ENCODE data around the gene PLD1.

PLD1 gene

DNA sequence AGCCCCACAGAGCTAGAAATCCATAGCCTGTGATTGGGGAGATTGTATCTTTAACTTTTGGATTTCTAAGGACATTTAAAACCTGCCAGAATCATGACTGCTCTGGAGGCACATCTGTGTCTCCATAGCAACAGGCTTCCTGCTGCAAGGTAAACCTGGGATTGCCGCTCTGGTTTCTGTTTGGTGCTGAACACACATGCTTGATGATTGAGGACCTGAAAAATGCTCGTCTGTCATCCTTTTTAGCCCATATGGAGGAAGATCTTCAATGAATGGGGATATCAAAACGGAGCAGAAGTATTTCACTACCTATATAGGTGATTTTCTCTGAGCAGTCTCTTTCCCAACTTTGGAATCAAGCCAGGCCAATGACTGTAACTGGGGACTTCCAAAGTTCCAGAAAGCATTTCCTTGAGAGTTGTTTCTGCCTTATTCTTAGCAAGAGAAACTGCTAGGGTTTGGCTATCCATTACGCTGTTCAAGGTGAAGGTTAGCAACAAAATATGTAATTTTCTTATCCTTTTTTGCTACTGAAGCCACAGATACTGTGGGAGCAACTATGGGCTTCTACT, 253.6 kb downstream of the PLD1 start:
- no peak for DNase-seq

DNA sequence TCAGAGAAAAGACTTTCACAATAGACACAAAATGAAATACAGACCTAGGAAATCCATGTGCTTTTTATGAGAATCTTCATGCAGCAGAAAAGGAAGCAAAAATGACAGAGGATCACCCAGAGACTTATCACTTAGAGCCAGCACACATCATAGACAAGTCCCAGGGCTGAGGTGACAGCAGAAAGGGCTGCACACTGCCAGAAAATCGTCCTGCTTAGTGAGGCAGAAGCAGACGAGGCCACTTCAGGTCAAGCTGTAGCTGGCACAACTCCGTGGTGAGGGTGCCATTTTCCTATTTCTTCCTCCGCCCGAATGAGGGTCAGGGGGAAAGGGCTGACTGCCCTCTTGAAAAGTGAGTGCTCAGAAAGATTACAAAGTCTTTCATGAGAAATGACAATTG, 254.1 kb downstream of the PLD1 start:
- DNase-seq: no peak

DNA sequence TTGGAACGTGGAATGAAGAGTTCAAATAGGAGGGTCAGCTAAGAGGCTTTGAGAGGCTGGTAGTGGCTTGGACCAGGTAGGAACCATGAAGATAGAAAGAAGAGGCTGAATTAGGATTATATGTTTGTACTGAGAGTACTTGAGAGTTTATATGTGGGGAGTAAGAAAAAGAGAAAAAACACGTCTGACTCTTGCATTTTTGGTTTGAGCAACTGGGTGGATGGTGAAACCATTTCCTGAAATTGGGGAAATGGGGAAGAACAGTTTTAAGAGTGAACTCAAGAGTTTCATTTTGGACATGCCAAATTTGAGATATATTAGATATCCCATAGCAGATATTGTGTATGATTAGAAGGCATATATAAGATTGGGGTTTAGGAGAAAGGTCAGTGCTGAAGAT, 257.2 kb downstream of the PLD1 start:
- no peak for DNase-seq

DNA sequence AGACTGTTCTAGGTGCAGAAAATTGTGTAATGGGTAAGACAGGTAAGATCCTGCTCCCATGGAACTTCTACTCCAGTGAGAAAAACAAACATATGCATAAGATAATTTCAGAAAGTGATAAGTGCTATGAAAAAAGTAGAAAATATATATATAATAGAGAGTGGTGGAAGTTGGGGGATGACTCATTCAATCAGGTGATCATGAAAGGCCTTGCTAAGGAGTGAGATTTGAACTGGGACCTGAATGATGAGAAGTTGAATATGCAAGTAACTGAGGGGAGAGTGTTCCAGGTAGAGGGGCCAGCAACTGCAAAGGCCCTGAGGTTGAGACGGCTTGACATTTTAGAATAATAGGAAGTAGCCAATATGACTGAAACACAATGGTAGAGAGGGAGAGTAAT, 257.8 kb downstream of the PLD1 start:
- DNase-seq: no peak

DNA sequence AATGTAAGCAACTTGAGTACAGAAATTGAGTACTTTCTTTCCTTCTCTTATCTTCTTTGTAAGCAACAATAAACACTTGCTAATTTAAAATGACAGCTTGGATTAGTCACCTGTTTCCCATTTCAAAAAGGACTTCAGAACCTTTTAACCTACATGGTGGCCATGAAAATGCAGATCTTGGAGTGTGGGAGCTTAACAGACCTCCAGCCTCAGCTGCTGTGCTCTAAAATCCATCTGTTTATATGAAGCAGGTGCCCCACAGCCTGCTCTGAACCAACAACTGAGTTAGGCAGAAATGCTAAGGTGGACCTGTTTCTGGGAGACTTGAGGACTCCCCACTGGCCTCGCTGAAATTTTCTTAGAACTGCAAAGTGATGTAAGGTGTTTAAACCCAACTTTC, 259.0 kb downstream of the PLD1 start:
- no peak for DNase-seq

All from midbrain (tissue), 1 donor.